H1 (cell line): ENCODE data around the gene NR3C2. TPM values are rescaled to one million over a fixed set of nuclear protein-coding genes. Genes with fewer than 3 reads are reported as not detected.

Experiments
- CTCF ChIA-PET: fragments of 300-600 bp; sonication (Branson Sonifier 250); formaldehyde crosslinking; loops from one replicate; lab custom pipeline; 2021; ENCODE audit not compliant: partially characterized antibody; lab: Charles Lee
- POLR2A ChIA-PET: fragments of 300-600 bp; sonication (Branson Sonifier 250); formaldehyde crosslinking; loops from one replicate; lab custom pipeline; 2021; ENCODE audit warnings: inconsistent platforms; ENCODE audit not compliant: partially characterized antibody; lab: Charles Lee
- DNase-seq, 2 experiments: peaks; one replicate each; pipeline versions ENCODE4 v3.0.0 to v3.0.0-alpha.2; 2010 to 2022; ENCODE audit warnings: low spot score in 2 of 2, low read depth in 1 of 2, mixed read lengths in 1 of 2
- FAIRE-seq: peaks from 2 replicates; lab custom pipeline; 2011; peaks lifted over from hg19 to GRCh38; lab: Jason Lieb, UNC
- H2AFZ ChIP-seq: 2 replicates; pipeline ENCODE4 v1.8.1; 2012; ENCODE audit warnings: low read length, inconsistent platforms
- H2AK5ac ChIP-seq: 2 replicates; pipeline ENCODE4 v1.6.1; 2013; ENCODE audit warnings: low read depth, low read length
- H2BK120ac ChIP-seq: replicated peaks from 2 replicates; pipeline ENCODE3; 2013; ENCODE audit warnings: low read depth, low read length, inconsistent platforms
- H2BK12ac ChIP-seq: 2 replicates; pipeline ENCODE4 v1.6.1; 2013; ENCODE audit warnings: low read depth, low read length
- H2BK15ac ChIP-seq: 2 replicates; pipeline ENCODE4 v1.6.1; 2013; ENCODE audit warnings: low read length
- H2BK20ac ChIP-seq: 2 replicates; pipeline ENCODE4 v1.6.1; 2013; ENCODE audit warnings: low read length
- H2BK5ac ChIP-seq: 2 replicates; pipeline ENCODE4 v1.6.1; 2013; ENCODE audit warnings: low read depth, low read length
- H3K14ac ChIP-seq: 2 replicates; pipeline ENCODE4 v1.6.1; 2013; ENCODE audit warnings: inconsistent platforms; ENCODE audit not compliant: insufficient read length
- H3K18ac ChIP-seq: 2 replicates; pipeline ENCODE4 v1.6.1; 2013; ENCODE audit warnings: low read length; ENCODE audit errors: extremely low read depth
- H3K23ac ChIP-seq: 2 replicates; pipeline ENCODE4 v1.6.1; 2013; ENCODE audit warnings: inconsistent platforms; ENCODE audit not compliant: insufficient read length
- H3K23me2 ChIP-seq: 2 replicates; pipeline ENCODE4 v1.6.1; 2013; ENCODE audit warnings: low read depth, low read length
- H3K27ac ChIP-seq: 2 replicates; pipeline ENCODE4 v1.6.1; 2011; ENCODE audit warnings: low read depth, low read length, inconsistent platforms
- H3K27me3 ChIP-seq, 4 experiments: replicated peaks in 1 of 4; 1 replicate in 1 of 4; 2 replicates in 3 of 4; pipeline versions ENCODE4 v1.6.1 to v1.8.1; 2011 to 2013; ENCODE audit warnings: low read length in 3 of 4, mild to moderate bottlenecking in 3 of 4, inconsistent platforms in 2 of 4, mixed read lengths in 2 of 4, moderate library complexity in 1 of 4; ENCODE audit not compliant: control insufficient read depth in 3 of 4, insufficient read depth in 3 of 4; ENCODE audit errors: extremely low read depth in 1 of 4
- H3K36me3 ChIP-seq, 4 experiments: 2 replicates each; pipeline versions ENCODE4 v1.6.1 to v1.8.1; 2011 to 2013; ENCODE audit warnings: mild to moderate bottlenecking in 4 of 4, low read length in 3 of 4, moderate library complexity in 2 of 4, control low read depth in 1 of 4, inconsistent platforms in 1 of 4; ENCODE audit not compliant: insufficient read depth in 4 of 4, control insufficient read depth in 2 of 4
- H3K4ac ChIP-seq: replicated peaks from 2 replicates; pipeline ENCODE3; 2013; ENCODE audit warnings: low read length, low read depth, mixed read lengths, inconsistent platforms; ENCODE audit not compliant: insufficient read length
- H3K4me1 ChIP-seq, 4 experiments: replicated peaks in 1 of 4; 1 replicate in 1 of 4; 2 replicates in 3 of 4; pipeline versions ENCODE4 v1.6.1 to v1.8.1; 2011 to 2013; ENCODE audit warnings: low read length in 3 of 4, inconsistent platforms in 2 of 4, mixed read lengths in 1 of 4; ENCODE audit not compliant: insufficient read depth in 4 of 4, control insufficient read depth in 3 of 4
- H3K4me2 ChIP-seq, 2 experiments: 2 replicates each; pipeline versions ENCODE4 v1.6.1 to v1.8.1; 2011 to 2013; ENCODE audit warnings: low read depth in 2 of 2, low read length in 2 of 2, control low read depth in 1 of 2, inconsistent platforms in 1 of 2, mild to moderate bottlenecking in 1 of 2; ENCODE audit not compliant: insufficient read depth in 1 of 2
- H3K4me3 ChIP-seq, 4 experiments: fragments of 200-600, 300-600 bp in 1 of 4; sonication (generic), shearing (Covaris generic), sonication (Bioruptor Twin) in 1 of 4; 2 replicates each; pipeline versions ENCODE4 v1.5.1 to v1.8.1; 2011 to 2016; ENCODE audit warnings: low read length in 4 of 4, low read depth in 3 of 4, control low read depth in 2 of 4, inconsistent platforms in 2 of 4, mild to moderate bottlenecking in 2 of 4, mixed read lengths in 1 of 4, moderate library complexity in 1 of 4; ENCODE audit not compliant: insufficient read depth in 2 of 4; ENCODE audit errors: extremely low read depth in 1 of 4
- H3K56ac ChIP-seq: replicated peaks from 2 replicates; pipeline ENCODE3; 2013; ENCODE audit warnings: low read depth, mild to moderate bottlenecking, mixed read lengths, low read length, inconsistent platforms; ENCODE audit not compliant: insufficient read length
- H3K79me1 ChIP-seq: 2 replicates; pipeline ENCODE4 v1.6.1; 2013; ENCODE audit warnings: low read depth, low read length, control low read depth
- H3K79me2 ChIP-seq, 2 experiments: 2 replicates each; pipeline versions ENCODE4 v1.6.1 to v1.8.1; 2012 to 2013; ENCODE audit warnings: low read length in 2 of 2, mild to moderate bottlenecking in 2 of 2, inconsistent platforms in 1 of 2; ENCODE audit not compliant: insufficient read depth in 2 of 2, control insufficient read depth in 1 of 2
- H3K9ac ChIP-seq, 4 experiments: replicated peaks in 1 of 4; 1 replicate in 1 of 4; 2 replicates in 3 of 4; pipeline versions ENCODE4 v1.6.1 to v1.8.1; 2011 to 2013; ENCODE audit warnings: low read depth in 3 of 4, low read length in 3 of 4, control low read depth in 2 of 4, mild to moderate bottlenecking in 2 of 4, moderate library complexity in 2 of 4, inconsistent platforms in 1 of 4; ENCODE audit errors: extremely low read depth in 1 of 4
- H3K9me3 ChIP-seq, 2 experiments: 2 replicates each; pipeline versions ENCODE4 v1.6.1 to v1.8.1; 2012 to 2013; ENCODE audit warnings: mild to moderate bottlenecking in 2 of 2, moderate library complexity in 2 of 2, control low read depth in 1 of 2, inconsistent platforms in 1 of 2, low read depth in 1 of 2, low read length in 1 of 2, mixed read lengths in 1 of 2; ENCODE audit not compliant: insufficient read depth in 2 of 2
- H4K20me1 ChIP-seq, 2 experiments: replicated peaks in 1 of 2; 2 replicates each; pipeline versions ENCODE3 to v1.8.1; 2011 to 2013; ENCODE audit warnings: inconsistent platforms in 2 of 2, low read length in 2 of 2, mild to moderate bottlenecking in 1 of 2; ENCODE audit not compliant: insufficient read depth in 2 of 2, control insufficient read depth in 1 of 2
- H4K5ac ChIP-seq: 2 replicates; pipeline ENCODE4 v1.6.1; 2013; ENCODE audit warnings: low read length, low read depth, mixed read lengths, inconsistent platforms; ENCODE audit not compliant: insufficient read length
- H4K8ac ChIP-seq: 2 replicates; pipeline ENCODE4 v1.8.0; 2013; ENCODE audit warnings: mild to moderate bottlenecking, moderate library complexity, low read length, inconsistent platforms; ENCODE audit not compliant: insufficient read depth; ENCODE audit errors: extremely low read depth
- H4K91ac ChIP-seq: replicated peaks from 2 replicates; pipeline ENCODE3; 2013; ENCODE audit warnings: low read length, mixed read lengths, inconsistent platforms; ENCODE audit not compliant: insufficient read length
- BACH1 ChIP-seq: IDR thresholded peaks from 2 replicates; pipeline ENCODE4 v1.6.1; 2012; ENCODE audit warnings: low read length, improper control_type of control experiment
- CEBPB ChIP-seq: IDR thresholded peaks from 2 replicates; pipeline ENCODE4 v1.6.1; 2012; ENCODE audit warnings: low read depth, low read length
- EP300 ChIP-seq, 2 experiments: IDR thresholded peaks; 1 replicate in 1 of 2; 2 replicates in 1 of 2; pipeline ENCODE4 v1.6.1; 2011 to 2012; ENCODE audit warnings: low read depth in 2 of 2, low read length in 2 of 2, mild to moderate bottlenecking in 2 of 2, borderline replicate concordance in 1 of 2, inconsistent platforms in 1 of 2, moderate library complexity in 1 of 2
- EZH2 ChIP-seq: fragments of 200-600 bp; sonication (generic); IDR thresholded peaks from 2 replicates; pipeline ENCODE4 v1.7.1; 2012; ENCODE audit warnings: low read depth, mild to moderate bottlenecking, moderate library complexity, low read length, inconsistent platforms; ENCODE audit not compliant: severe bottlenecking
- POLR2A ChIP-seq, 2 experiments: IDR thresholded peaks; 1 replicate in 1 of 2; 2 replicates in 1 of 2; pipeline ENCODE4 v1.6.1; 2011; ENCODE audit warnings: low read depth in 2 of 2, low read length in 2 of 2, mild to moderate bottlenecking in 2 of 2; ENCODE audit errors: control extremely low read depth in 1 of 2
- POLR2AphosphoS5 ChIP-seq: IDR thresholded peaks from 2 replicates; pipeline ENCODE4 v1.6.1; 2011; ENCODE audit warnings: low read depth, low read length
- RFX5 ChIP-seq: IDR thresholded peaks from 2 replicates; pipeline ENCODE4 v1.6.1; 2011; ENCODE audit warnings: low read depth, low read length, improper control_type of control experiment, borderline replicate concordance
- SP1 ChIP-seq: IDR thresholded peaks from 2 replicates; pipeline ENCODE4 v1.6.1; 2011; ENCODE audit warnings: low read depth, low read length
- SRF ChIP-seq: IDR thresholded peaks from 2 replicates; pipeline ENCODE4 v1.6.1; 2011; ENCODE audit warnings: mild to moderate bottlenecking, low read depth, low read length, moderate library complexity
- TAF1 ChIP-seq: IDR thresholded peaks from 2 replicates; pipeline ENCODE4 v1.6.1; 2011; ENCODE audit warnings: mild to moderate bottlenecking, low read depth, low read length
- TBP ChIP-seq: IDR thresholded peaks from 2 replicates; pipeline ENCODE4 v1.6.1; 2011; ENCODE audit warnings: low read depth, low read length, improper control_type of control experiment
- WGBS, 2 experiments: shearing (Covaris generic) in 1 of 2; methylation state at CpG; one replicate each; pipeline versions ENCODE4 v1.1.6 to v1.1.7; 2013 to 2015; ENCODE audit warnings: low lambda C conversion rate in 2 of 2, mixed read lengths in 2 of 2, inconsistent platforms in 1 of 2, low coverage in 1 of 2, missing lambda C conversion rate in 1 of 2; ENCODE audit not compliant: insufficient replicate concordance in 2 of 2, insufficient coverage in 1 of 2, insufficient read length in 1 of 2; ENCODE audit errors: extremely low coverage in 1 of 2, missing lambda C conversion rate in 1 of 2; 5-methylcytosine and 5-hydroxymethylcytosine counted together
- polyA plus RNA-seq, 7 experiments: library from polyadenylated mRNA; depleted of rRNA in 3 of 7; stranded (reverse) in 5 of 7; unstranded in 2 of 7; fragments of >200 nt in 5 of 7; fragments of 200-250 nt in 2 of 7; gene quantifications; 1 replicate in 5 of 7; 2 replicates in 1 of 7; 4 replicates in 1 of 7; pipeline versions ENCODE4 v1.2.1 to v1.2.3, GENCODE V29; 2011 to 2013; ENCODE audit warnings: missing spikeins in 2 of 7, mixed read lengths in 2 of 7
- total RNA-seq: library from RNA; stranded (reverse); fragmentation: NEBNext Ultra II Directional; extraction: Animal tissue kit (Norgen Biotek cat#: 25700); gene quantifications from 2 replicates; pipeline ENCODE4 v1.2.1, GENCODE V29; 2021

The NR3C2 gene
- total and polyA plus RNA-seq, 2 of the 8 experiments (the other 6 are each of a cell fraction or from before 2014, with no cell fraction given), result 0.80 to 3.9 TPM

DNA sequence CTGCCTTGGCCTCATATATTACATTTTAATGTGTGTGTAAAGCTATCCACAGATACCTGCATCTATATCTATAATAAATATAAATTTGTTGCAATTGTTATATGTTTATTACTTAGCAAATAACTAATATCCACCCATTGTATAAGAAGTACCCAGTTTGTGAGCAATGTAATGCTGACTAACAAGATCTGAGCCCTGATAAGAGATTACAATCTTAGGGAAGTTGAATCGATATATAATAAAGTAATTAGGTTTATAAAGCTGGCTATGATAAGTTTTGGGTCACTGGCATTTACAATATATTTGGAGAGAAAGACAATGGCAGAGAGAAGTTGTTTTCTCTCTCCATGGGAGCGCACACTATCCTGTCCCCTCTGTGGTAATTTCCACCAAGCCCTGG lies 280.6 kb downstream of the NR3C2 start:
- H3K56ac ChIP-seq, result no peak overlapping the region
- no peak overlapping the region for H2AK5ac ChIP-seq
- H3K14ac ChIP-seq, result no peak overlapping the region
- no peak overlapping the region for H2BK20ac ChIP-seq
- no peaks in the 10 kb centered on the region for H4K20me1 ChIP-seq
- H3K79me2 ChIP-seq, result no peaks in the 10 kb centered on the region
- H3K79me1 ChIP-seq, result no peaks in the 10 kb centered on the region
- ChIA-PET CTCF (interaction anchor here (0.6 kb wide), 1 partner anchor 1252 kb away, joined by 3 read pairs; no protein-coding TSS in a partner anchor), POLR2A (no interaction called here)
- 79% methylated on average over 2 of the region's 2 CpGs; no CpG with 5 or more reads in 1 of the 2 experiments for WGBS, 2 experiments
- H3K23me2 ChIP-seq, result no peaks in the 10 kb centered on the region
- no peak overlapping the region for H2BK12ac ChIP-seq
- no peak overlapping the region for H3K4me3 ChIP-seq
- no peak overlapping the region for H2BK15ac ChIP-seq
- H2BK120ac ChIP-seq, result no peak overlapping the region
- H3K23ac ChIP-seq, result no peak overlapping the region
- H4K8ac ChIP-seq, result no peak overlapping the region
- no peak overlapping the region for H3K27ac ChIP-seq
- H2BK5ac ChIP-seq, result no peak overlapping the region
- H2AFZ ChIP-seq, result no peak overlapping the region
- no peak overlapping the region for H3K9ac ChIP-seq
- H3K4ac ChIP-seq, result no peak overlapping the region
- no peak overlapping the region for H3K4me2 ChIP-seq
- no peak overlapping the region for H4K91ac ChIP-seq
- no peaks in the 10 kb centered on the region for H3K36me3 ChIP-seq
- FAIRE-seq, result no peak
- H3K27me3 ChIP-seq, result no peaks in the 10 kb centered on the region
- no peak for DNase-seq
- H4K5ac ChIP-seq, result no peak overlapping the region
- no peak overlapping the region for H3K18ac ChIP-seq
- no peaks in the 10 kb centered on the region for H3K9me3 ChIP-seq
- no peaks in the 10 kb centered on the region for H3K4me1 ChIP-seq
- TF ChIP-seq EP300 (IDR thresholded peaks at IDR 0.05; ENCODE audit: borderline replicate concordance in 1 of 2, low read depth in 2 of 2, low read length in 2 of 2) (no peak), TBP (no peak), SRF (no peak), SP1 (no peak), CEBPB (no peak), POLR2A (IDR thresholded peaks at IDR 0.05; ENCODE audit: control extremely low read depth in 1 of 2, low read depth in 2 of 2, low read length in 2 of 2) (no peak), RFX5 (no peak), EZH2 (no peak), POLR2AphosphoS5 (no peak), TAF1 (no peak), BACH1 (no peak)
